K562 (cell line): ENCODE data around the gene LRP1. TPM values are rescaled to one million over a fixed set of nuclear protein-coding genes. Genes with fewer than 3 reads are reported as not detected.
A peak's percentile ranks its signal among the peaks of the same experiment; 100 is the strongest.

Experiments
- ATAC-seq: fragments of 200-7000 bp; cut with Tn5 transposase; 3 replicates; pipeline ENCODE4 v1.9.1; 2020; ENCODE audit warnings: moderate library complexity
- BruUV-seq: library from RNA; stranded (reverse); fragments of 400-500 nt; replicated peaks from 2 replicates; lab custom pipeline; 2021; lab: Mats Ljungman, UMichigan
- CTCF ChIA-PET: fragments of 300-600 bp; formaldehyde crosslinking; extraction: SDS; loops from one replicate; lab custom pipeline; 2021; ENCODE audit warnings: low intra/inter-chr PET ratio; lab: Yijun Ruan, JAX
- POLR2A ChIA-PET: fragments of 300-600, 350-650 bp; sonication (Branson Sonifier 250); formaldehyde crosslinking; extraction: SDS; loops from one replicate; lab custom pipeline; 2021; ENCODE audit warnings: antibody characterized with exemption, inconsistent platforms; lab: Yijun Ruan, JAX
- DNase-seq, 4 experiments: peaks; one replicate each; pipeline versions ENCODE4 v3.0.0 to v3.0.0-alpha.2; 2011 to 2018; ENCODE audit warnings: low spot score in 3 of 4, mixed read lengths in 3 of 4; ENCODE audit errors: extremely low read depth in 1 of 4
- FAIRE-seq: peaks from 2 replicates; lab custom pipeline; 2011; peaks lifted over from hg19 to GRCh38; lab: Jason Lieb, UNC
- H2AFZ ChIP-seq: 2 replicates; pipeline ENCODE4 v1.6.0; 2011; ENCODE audit warnings: low read depth, low read length, control low read depth, inconsistent platforms
- H3K27ac ChIP-seq: fragments of 200-600 bp; 3 replicates; pipeline ENCODE4 v1.8.0; 2011; ENCODE audit warnings: low read depth, mild to moderate bottlenecking, control low read depth, inconsistent platforms, low read length, moderate library complexity, mixed read lengths; ENCODE audit errors: extremely low read depth
- H3K27me3 ChIP-seq, 2 experiments: fragments of 300-600 bp in 1 of 2; 2 replicates in 1 of 2; 3 replicates in 1 of 2; pipeline versions ENCODE4 v1.6.0 to v1.8.0; 2011; ENCODE audit warnings: inconsistent platforms in 2 of 2, low read length in 2 of 2, mild to moderate bottlenecking in 1 of 2, mixed read lengths in 1 of 2, moderate library complexity in 1 of 2; ENCODE audit not compliant: control insufficient read depth in 2 of 2, insufficient read depth in 2 of 2
- H3K36me3 ChIP-seq: fragments of 300-600 bp; 3 replicates; pipeline ENCODE4 v1.8.0; 2011; ENCODE audit warnings: mild to moderate bottlenecking, low read length, inconsistent platforms; ENCODE audit not compliant: control insufficient read depth, insufficient read depth
- H3K4me1 ChIP-seq, 2 experiments: fragments of 200-600 bp in 1 of 2; replicated peaks in 1 of 2; 2 replicates in 1 of 2; 3 replicates in 1 of 2; pipeline versions ENCODE4 v1.5.1 to v1.8.0; 2011; ENCODE audit warnings: inconsistent platforms in 2 of 2, low read length in 2 of 2, mild to moderate bottlenecking in 1 of 2, mixed read lengths in 1 of 2, moderate library complexity in 1 of 2; ENCODE audit not compliant: control insufficient read depth in 2 of 2, insufficient read depth in 2 of 2
- H3K4me2 ChIP-seq: 2 replicates; pipeline ENCODE4 v1.6.1; 2011; ENCODE audit warnings: low read length, control low read depth, inconsistent platforms, mixed read lengths; ENCODE audit not compliant: insufficient read depth
- H3K4me3 ChIP-seq: fragments of 200-600 bp; sonication (generic), shearing (Covaris generic); 2 replicates; pipeline ENCODE4 v1.5.1; 2016; ENCODE audit warnings: control low read depth, inconsistent platforms
- H3K79me2 ChIP-seq: fragments of 200-600 bp; 3 replicates; pipeline ENCODE4 v1.8.0; 2011; ENCODE audit warnings: low read length, inconsistent platforms; ENCODE audit not compliant: control insufficient read depth, insufficient read depth
- H3K9ac ChIP-seq, 2 experiments: 2 replicates each; pipeline versions ENCODE4 v1.6.0 to v1.6.1; 2011; ENCODE audit warnings: low read depth in 2 of 2, low read length in 2 of 2, control low read depth in 1 of 2, inconsistent platforms in 1 of 2, mild to moderate bottlenecking in 1 of 2, mixed read lengths in 1 of 2; ENCODE audit not compliant: insufficient read depth in 1 of 2
- H3K9me1 ChIP-seq: one replicate; pipeline ENCODE4 v1.6.0; 2011; ENCODE audit warnings: inconsistent platforms, mild to moderate bottlenecking, low read length, moderate library complexity; ENCODE audit not compliant: control insufficient read depth, insufficient read depth
- H3K9me3 ChIP-seq: replicated peaks from 2 replicates; pipeline ENCODE4 v1.5.1; 2011; ENCODE audit warnings: low read depth, low read length, inconsistent platforms; ENCODE audit not compliant: control insufficient read depth, insufficient read depth
- H4K20me1 ChIP-seq: replicated peaks from 2 replicates; pipeline ENCODE4 v1.6.1; 2011; ENCODE audit warnings: low read length, inconsistent platforms, mixed read lengths; ENCODE audit not compliant: control insufficient read depth, insufficient read depth
- DEAF1 ChIP-seq: fragments of 450-650 bp; formaldehyde crosslinking; IDR thresholded peaks from 2 replicates; pipeline ENCODE4 v1.4.0; 2020; ENCODE audit warnings: mild to moderate bottlenecking, moderate library complexity
- NBN ChIP-seq: fragments of 450-650 bp; IDR thresholded peaks from 2 replicates; pipeline ENCODE4 v1.6.1; 2016; ENCODE audit warnings: low read depth, mild to moderate bottlenecking
- PHF8 ChIP-seq: fragments of 200-600 bp; sonication (generic); IDR thresholded peaks from 2 replicates; pipeline ENCODE4 v1.6.1; 2012; ENCODE audit warnings: mixed run types, mild to moderate bottlenecking, inconsistent platforms, low read length, moderate library complexity, borderline replicate concordance
- POLR3A ChIP-seq: IDR thresholded peaks from 2 replicates; pipeline ENCODE4 v1.6.1; 2011; ENCODE audit warnings: borderline replicate concordance, mild to moderate bottlenecking, moderate library complexity; ENCODE audit not compliant: insufficient read length, insufficient read depth; ENCODE audit errors: extremely low read depth
- TCF3 ChIP-seq: sonication (generic); formaldehyde crosslinking; IDR thresholded peaks from 2 replicates; pipeline ENCODE4 v1.4.0; 2020; ENCODE audit warnings: mild to moderate bottlenecking, missing genetic modification reagents
- ZNF282 ChIP-seq: sonication (generic); formaldehyde crosslinking; IDR thresholded peaks from 2 replicates; pipeline ENCODE4 v1.8.1; 2023; ENCODE audit warnings: missing genetic modification reagents
- WGBS: fragments of 100-300 bp; shearing (Covaris generic); methylation state at CpG from one replicate; pipeline ENCODE4 v1.1.6; 2016; ENCODE audit warnings: low coverage, mixed read lengths; ENCODE audit not compliant: insufficient coverage; ENCODE audit errors: missing lambda C conversion rate; 5-methylcytosine and 5-hydroxymethylcytosine counted together
- in situ Hi-C: fragments of 300-500 bp; cut with MboI; formaldehyde crosslinking; loops from 4 replicates; pipeline ENCODE4 v1.15.0; 2018; ENCODE audit warnings: inconsistent platforms, mixed read lengths
- intact Hi-C: fragments of 100-400 bp; cut with micrococcal nuclease; formaldehyde crosslinking; loops from 2 replicates; pipeline ENCODE4 v1.14.2; 2022
- polyA plus RNA-seq, 8 experiments: library from polyadenylated mRNA; depleted of rRNA in 4 of 8; stranded (reverse) in 5 of 8; unstranded in 3 of 8; fragments of >200 nt; fragmentation: Nextera tagmentation in 2 of 8; fragmentation: Illumina TruSeq in 1 of 8; extraction: Ambion mirVana in 2 of 8; extraction: Trizol in 1 of 8; gene quantifications; 2 replicates each; pipeline versions ENCODE4 v1.2.1 to v1.2.3, GENCODE V29; 2011 to 2014; ENCODE audit warnings: inconsistent platforms in 1 of 8, missing spikeins in 1 of 8
- total RNA-seq, 7 experiments: library from RNA; depleted of rRNA in 6 of 7; stranded (reverse); fragments of >200 nt in 6 of 7; fragmentation: Illumina TruSeq in 2 of 7; extraction: Trizol in 2 of 7; gene quantifications; 2 replicates each; pipeline versions ENCODE4 v1.2.1 to v1.2.3, GENCODE V29; 2011 to 2021; ENCODE audit warnings: low replicate concordance in 1 of 7
- TF ChIP-seq, protein P1 (sequence below), 2 experiments: fragments of 450-650 bp; formaldehyde crosslinking in 1 of 2; IDR thresholded peaks; 2 replicates each; pipeline versions ENCODE4 v1.4.0 to v1.6.1; 2014 to 2020; ENCODE audit warnings: mild to moderate bottlenecking in 2 of 2, borderline replicate concordance in 1 of 2, low read depth in 1 of 2
- TF ChIP-seq, protein P2 (sequence below): fragments of 150-350 bp; IDR thresholded peaks from 2 replicates; pipeline ENCODE4 v1.6.1; 2014; ENCODE audit warnings: low read depth, mild to moderate bottlenecking, low read length, borderline replicate concordance

Gene LRP1
- total and polyA plus RNA-seq, 9 of the 15 experiments (the other 6 are each of a cell fraction or from before 2014, with no cell fraction given): 0.04 to 0.64 (median 0.19) TPM; not detected in 2

DNA sequence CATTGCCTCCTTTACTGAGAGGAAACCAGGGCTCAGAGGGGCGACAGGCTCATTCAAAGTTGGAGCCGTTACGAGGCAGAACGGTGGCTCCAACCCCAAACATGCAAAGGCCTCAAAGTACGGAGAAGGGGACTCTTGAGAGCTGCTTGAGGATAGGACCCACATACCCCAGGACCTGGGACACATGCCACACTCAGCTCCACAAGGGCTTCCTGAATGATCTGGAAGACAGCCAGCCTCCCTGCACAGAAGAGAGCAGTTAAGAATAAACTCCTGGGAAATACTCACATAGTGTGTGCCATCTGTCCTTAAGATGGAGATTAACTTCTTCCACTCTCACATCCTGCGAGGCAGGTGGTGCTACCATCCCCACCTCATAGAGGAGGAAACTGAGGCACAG, 61.8 kb downstream of the LRP1 start:
- peaks cover 0 to 53% of the 10 kb centered on the region in 2 experiments; a peak in 2 of 5 replicates for H3K4me1 ChIP-seq
- peaks cover 45 to 86% of the 10 kb centered on the region in 2 experiments for H3K27me3 ChIP-seq
- H3K9me3 ChIP-seq: no peaks in the 10 kb centered on the region
- FAIRE-seq (peak; percentile 40), DNase-seq (no peak), ATAC-seq (no peak)
- in situ Hi-C loops (no loop called here), intact Hi-C loops (no loop called here)
- CTCF ChIA-PET: interaction anchor here (0.5 kb wide), 1 partner anchor 23 kb away, joined by 4 read pairs; no protein-coding TSS in a partner anchor
- TF ChIP-seq ZNF282 (CRISPR knock-in tag) (no peak), DEAF1 (no peak), PHF8 (no peak), NBN (no peak), POLR3A (no peak), TCF3 (CRISPR knock-in tag) (no peak)
- TF ChIP-seq, protein P1, sequence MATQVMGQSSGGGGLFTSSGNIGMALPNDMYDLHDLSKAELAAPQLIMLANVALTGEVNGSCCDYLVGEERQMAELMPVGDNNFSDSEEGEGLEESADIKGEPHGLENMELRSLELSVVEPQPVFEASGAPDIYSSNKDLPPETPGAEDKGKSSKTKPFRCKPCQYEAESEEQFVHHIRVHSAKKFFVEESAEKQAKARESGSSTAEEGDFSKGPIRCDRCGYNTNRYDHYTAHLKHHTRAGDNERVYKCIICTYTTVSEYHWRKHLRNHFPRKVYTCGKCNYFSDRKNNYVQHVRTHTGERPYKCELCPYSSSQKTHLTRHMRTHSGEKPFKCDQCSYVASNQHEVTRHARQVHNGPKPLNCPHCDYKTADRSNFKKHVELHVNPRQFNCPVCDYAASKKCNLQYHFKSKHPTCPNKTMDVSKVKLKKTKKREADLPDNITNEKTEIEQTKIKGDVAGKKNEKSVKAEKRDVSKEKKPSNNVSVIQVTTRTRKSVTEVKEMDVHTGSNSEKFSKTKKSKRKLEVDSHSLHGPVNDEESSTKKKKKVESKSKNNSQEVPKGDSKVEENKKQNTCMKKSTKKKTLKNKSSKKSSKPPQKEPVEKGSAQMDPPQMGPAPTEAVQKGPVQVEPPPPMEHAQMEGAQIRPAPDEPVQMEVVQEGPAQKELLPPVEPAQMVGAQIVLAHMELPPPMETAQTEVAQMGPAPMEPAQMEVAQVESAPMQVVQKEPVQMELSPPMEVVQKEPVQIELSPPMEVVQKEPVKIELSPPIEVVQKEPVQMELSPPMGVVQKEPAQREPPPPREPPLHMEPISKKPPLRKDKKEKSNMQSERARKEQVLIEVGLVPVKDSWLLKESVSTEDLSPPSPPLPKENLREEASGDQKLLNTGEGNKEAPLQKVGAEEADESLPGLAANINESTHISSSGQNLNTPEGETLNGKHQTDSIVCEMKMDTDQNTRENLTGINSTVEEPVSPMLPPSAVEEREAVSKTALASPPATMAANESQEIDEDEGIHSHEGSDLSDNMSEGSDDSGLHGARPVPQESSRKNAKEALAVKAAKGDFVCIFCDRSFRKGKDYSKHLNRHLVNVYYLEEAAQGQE (IDR thresholded peaks at IDR 0.05; ENCODE audit: borderline replicate concordance): no peak
- TF ChIP-seq, protein P1 (CRISPR knock-in tag; IDR thresholded peaks at IDR 0.05; ENCODE audit: low read depth): no peak
- TF ChIP-seq, protein P2, sequence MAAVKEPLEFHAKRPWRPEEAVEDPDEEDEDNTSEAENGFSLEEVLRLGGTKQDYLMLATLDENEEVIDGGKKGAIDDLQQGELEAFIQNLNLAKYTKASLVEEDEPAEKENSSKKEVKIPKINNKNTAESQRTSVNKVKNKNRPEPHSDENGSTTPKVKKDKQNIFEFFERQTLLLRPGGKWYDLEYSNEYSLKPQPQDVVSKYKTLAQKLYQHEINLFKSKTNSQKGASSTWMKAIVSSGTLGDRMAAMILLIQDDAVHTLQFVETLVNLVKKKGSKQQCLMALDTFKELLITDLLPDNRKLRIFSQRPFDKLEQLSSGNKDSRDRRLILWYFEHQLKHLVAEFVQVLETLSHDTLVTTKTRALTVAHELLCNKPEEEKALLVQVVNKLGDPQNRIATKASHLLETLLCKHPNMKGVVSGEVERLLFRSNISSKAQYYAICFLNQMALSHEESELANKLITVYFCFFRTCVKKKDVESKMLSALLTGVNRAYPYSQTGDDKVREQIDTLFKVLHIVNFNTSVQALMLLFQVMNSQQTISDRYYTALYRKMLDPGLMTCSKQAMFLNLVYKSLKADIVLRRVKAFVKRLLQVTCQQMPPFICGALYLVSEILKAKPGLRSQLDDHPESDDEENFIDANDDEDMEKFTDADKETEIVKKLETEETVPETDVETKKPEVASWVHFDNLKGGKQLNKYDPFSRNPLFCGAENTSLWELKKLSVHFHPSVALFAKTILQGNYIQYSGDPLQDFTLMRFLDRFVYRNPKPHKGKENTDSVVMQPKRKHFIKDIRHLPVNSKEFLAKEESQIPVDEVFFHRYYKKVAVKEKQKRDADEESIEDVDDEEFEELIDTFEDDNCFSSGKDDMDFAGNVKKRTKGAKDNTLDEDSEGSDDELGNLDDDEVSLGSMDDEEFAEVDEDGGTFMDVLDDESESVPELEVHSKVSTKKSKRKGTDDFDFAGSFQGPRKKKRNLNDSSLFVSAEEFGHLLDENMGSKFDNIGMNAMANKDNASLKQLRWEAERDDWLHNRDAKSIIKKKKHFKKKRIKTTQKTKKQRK: no peak
- POLR2A ChIA-PET: interaction anchor here (0.6 to 2.4 kb wide), 2 partner anchors 17 to 136 kb away, joined by 3 to 6 read pairs; no protein-coding TSS in a partner anchor
- H3K27ac ChIP-seq: no peak overlapping the region
- no peak overlapping the region for H3K9ac ChIP-seq
- peaks cover 3% of the 10 kb centered on the region for H3K9me1 ChIP-seq
- no peak overlapping the region for H3K4me3 ChIP-seq
- no peak overlapping the region for H3K4me2 ChIP-seq
- H3K36me3 ChIP-seq: no peaks in the 10 kb centered on the region
- H2AFZ ChIP-seq: no peak overlapping the region
- H3K79me2 ChIP-seq: no peaks in the 10 kb centered on the region
- 0 out of 2 replicates have a peak, but pooled peaks cover 14% of the 10 kb centered on the region for H4K20me1 ChIP-seq
- BruUV-seq: no TSS peak
- 13% methylated on average over 6 of the region's 6 CpGs for WGBS
